ENCODE measurements around the gene SYT14. TPM values are rescaled to one million over a fixed set of nuclear protein-coding genes. Genes with fewer than 3 reads are reported as not detected.
A peak's percentile ranks its signal among the peaks of the same experiment; 100 is the strongest.
"Not testable (repeated sequence)": the region's sequence is repeated elsewhere in the genome, so short reads cannot be mapped to it uniquely, and the experiment has no call there.

Gene SYT14
- total and polyA plus RNA-seq, 7 donors, result under 0.01 to 0.71 (median 0.22) TPM; not detected in 1

GRCh38 chr1:210189426-210189825 is 251.4 kb downstream of the SYT14 start:
- WGBS, 2 donors, result 91% methylated on average over 7 of the region's 7 CpGs
- Histone ChIP-seq H3K9me3 (no peaks in the 10 kb centered on the region), H3K36me3 (no peaks in the 10 kb centered on the region), H3K27ac (no peak overlapping the region), H3K4me3 (no peak overlapping the region), H3K4me1 (no peaks in the 10 kb centered on the region), H3K27me3 (no peaks in the 10 kb centered on the region)
- TF ChIP-seq EP300 (IDR thresholded peaks at IDR 0.05) (no peak), CTCF (IDR thresholded peaks at IDR 0.05) (no peak), POLR2A (IDR thresholded peaks at IDR 0.05) (no peak), POLR2AphosphoS5 (IDR thresholded peaks at IDR 0.05) (no peak)
- no peak for DNase-seq
- intact Hi-C loops (cut with DNase I), result no loop called here

GRCh38 chr1:210195635-210196160 is 257.7 kb downstream of the SYT14 start:
- no peaks in the 10 kb centered on the region for H3K27me3 ChIP-seq
- intact Hi-C loops (cut with DNase I), result no loop called here
- TF ChIP-seq POLR2AphosphoS5 (IDR thresholded peaks at IDR 0.05) (no peak), EP300 (IDR thresholded peaks at IDR 0.05) (no peak), CTCF (IDR thresholded peaks at IDR 0.05) (no peak), POLR2A (IDR thresholded peaks at IDR 0.05) (no peak)
- no peak overlapping the region for H3K4me3 ChIP-seq
- no peak for DNase-seq
- peaks cover 0 to 7% (median 0%) of the 10 kb centered on the region in 4 donors for H3K9me3 ChIP-seq
- no peaks in the 10 kb centered on the region for H3K36me3 ChIP-seq
- 85 to 88% methylated on average over 8 of the region's 8 CpGs for WGBS, 2 donors
- H3K4me1 ChIP-seq, result no peaks in the 10 kb centered on the region
- H3K27ac ChIP-seq, result no peak overlapping the region

- H3K4me1 ChIP-seq; H3K9me3 ChIP-seq; intact Hi-C loops (cut with DNase I); H3K4me3 ChIP-seq; H3K36me3 ChIP-seq; H3K27me3 ChIP-seq; H3K27ac ChIP-seq; DNase-seq: not testable (repeated sequence)
- 52 to 81% methylated on average over 5 of the region's 5 CpGs for WGBS, 2 donors
These were observed 258.2 kb downstream of the SYT14 start for GRCh38 chr1:210196266-210196665.

GRCh38 chr1:210198840-210199239 is 260.8 kb downstream of the SYT14 start:
- no peak for DNase-seq
- Histone ChIP-seq H3K27ac (no peak overlapping the region), H3K9me3 (peaks cover 0 to 7% (median 0%) of the 10 kb centered on the region in 4 donors), H3K4me3 (no peak overlapping the region), H3K4me1 (no peaks in the 10 kb centered on the region), H3K36me3 (no peaks in the 10 kb centered on the region), H3K27me3 (no peaks in the 10 kb centered on the region)
- 75 to 82% methylated on average over 3 of the region's 3 CpGs for WGBS, 2 donors
- no peak for TF ChIP-seq CTCF (IDR thresholded peaks at IDR 0.05)
- TF ChIP-seq POLR2A (IDR thresholded peaks at IDR 0.05), result no peak
- TF ChIP-seq POLR2AphosphoS5 (IDR thresholded peaks at IDR 0.05), result no peak
- no peak for TF ChIP-seq EP300 (IDR thresholded peaks at IDR 0.05)
- intact Hi-C loops (cut with DNase I), result no loop called here

- intact Hi-C loops (cut with DNase I), result loop anchor here (2.0 to 5.0 kb wide), 2 partner anchors 111 to 202 kb away; no protein-coding TSS in a partner anchor
- DNase-seq, result no peak
- Histone ChIP-seq H3K4me3 (no peak overlapping the region), H3K27ac (no peak overlapping the region), H3K4me1 (no peaks in the 10 kb centered on the region), H3K36me3 (no peaks in the 10 kb centered on the region), H3K27me3 (no peaks in the 10 kb centered on the region), H3K9me3 (peaks cover 0 to 7% (median 0%) of the 10 kb centered on the region in 4 donors)
- peak in 1 of 4 experiments; percentile 40 for TF ChIP-seq CTCF (IDR thresholded peaks at IDR 0.05)
- no peak for TF ChIP-seq POLR2AphosphoS5 (IDR thresholded peaks at IDR 0.05)
- WGBS, 2 donors, result 42 to 53% methylated on average over 3 of the region's 3 CpGs
These were observed 262.2 kb downstream of the SYT14 start for GRCh38 chr1:210200124-210200736.
